ENCODE measurements around the gene DGCR8. TPM values are rescaled to one million over a fixed set of nuclear protein-coding genes. Genes with fewer than 3 reads are reported as not detected.

Gene DGCR8
- total RNA-seq, 4 donors from 2014 or later, result 13.2 to 56.2 (median 33.5) TPM

- no peaks in the 10 kb centered on the region for H3K36me3 ChIP-seq
- H3K4me3 ChIP-seq, result no peak overlapping the region
- no peak overlapping the region for H3K27ac ChIP-seq
- intact Hi-C loops (cut with DNase I; ENCODE audit: low total_unique reads), result no loop called here
- no peak for DNase-seq
- TF ChIP-seq POLR2A (IDR thresholded peaks at IDR 0.05), result no peak
- TF ChIP-seq CTCF (IDR thresholded peaks at IDR 0.05), result no peak
- no peaks in the 10 kb centered on the region for H3K9me3 ChIP-seq
- H3K27me3 ChIP-seq, result no peaks in the 10 kb centered on the region
- no peaks in the 10 kb centered on the region for H3K4me1 ChIP-seq
Observed at GRCh38 chr22:20043997-20044342, 36.1 kb upstream of the DGCR8 start.

- H3K27ac ChIP-seq, result no peak overlapping the region
- no peak for DNase-seq
- no peaks in the 10 kb centered on the region for H3K9me3 ChIP-seq
- H3K27me3 ChIP-seq, result no peaks in the 10 kb centered on the region
- intact Hi-C loops (cut with DNase I; ENCODE audit: low total_unique reads), result no loop called here
- TF ChIP-seq POLR2A (IDR thresholded peaks at IDR 0.05) (no peak), CTCF (IDR thresholded peaks at IDR 0.05) (no peak)
- no peaks in the 10 kb centered on the region for H3K4me1 ChIP-seq
- no peaks in the 10 kb centered on the region for H3K36me3 ChIP-seq
- no peak overlapping the region for H3K4me3 ChIP-seq
Observed at GRCh38 chr22:20044495-20045151, 35.4 kb upstream of the DGCR8 start.

- no peaks in the 10 kb centered on the region for H3K36me3 ChIP-seq
- no peak overlapping the region for H3K27ac ChIP-seq
- H3K4me1 ChIP-seq, result no peaks in the 10 kb centered on the region
- H3K9me3 ChIP-seq, result no peaks in the 10 kb centered on the region
- TF ChIP-seq POLR2A (IDR thresholded peaks at IDR 0.05), result no peak
- no peak for TF ChIP-seq CTCF (IDR thresholded peaks at IDR 0.05)
- intact Hi-C loops (cut with DNase I; ENCODE audit: low total_unique reads), result no loop called here
- DNase-seq, result no peak
- H3K27me3 ChIP-seq, result no peaks in the 10 kb centered on the region
- no peak overlapping the region for H3K4me3 ChIP-seq
Observed at GRCh38 chr22:20046730-20047129, 33.3 kb upstream of the DGCR8 start.

GRCh38 chr22:20051927-20052308, 28.1 kb upstream of the DGCR8 start:
- Histone ChIP-seq H3K27me3 (no peaks in the 10 kb centered on the region), H3K4me3 (no peak overlapping the region), H3K4me1 (no peaks in the 10 kb centered on the region), H3K27ac (no peak overlapping the region), H3K9me3 (no peaks in the 10 kb centered on the region), H3K36me3 (no peaks in the 10 kb centered on the region)
- intact Hi-C loops (cut with DNase I; ENCODE audit: low total_unique reads), result no loop called here
- DNase-seq, result no peak
- TF ChIP-seq CTCF (IDR thresholded peaks at IDR 0.05) (no peak), POLR2A (IDR thresholded peaks at IDR 0.05) (no peak)

GRCh38 chr22:20052309-20053259, 27.5 kb upstream of the DGCR8 start:
- no peaks in the 10 kb centered on the region for H3K9me3 ChIP-seq
- intact Hi-C loops (cut with DNase I; ENCODE audit: low total_unique reads), result no loop called here
- DNase-seq, result no peak
- no peak for TF ChIP-seq CTCF (IDR thresholded peaks at IDR 0.05)
- no peak for TF ChIP-seq POLR2A (IDR thresholded peaks at IDR 0.05)
- no peak overlapping the region for H3K27ac ChIP-seq
- no peak overlapping the region for H3K4me3 ChIP-seq
- H3K27me3 ChIP-seq, result no peaks in the 10 kb centered on the region
- no peaks in the 10 kb centered on the region for H3K36me3 ChIP-seq
- H3K4me1 ChIP-seq, result no peaks in the 10 kb centered on the region

Data from uterus (tissue), 4 donors.